GM19452 (cell line): ENCODE results near the gene RSPH1.

Experiments
- ATAC-seq: cut with Tn5 transposase; IDR thresholded peaks from one replicate; pipeline ENCODE4 v1.9.1; 2021; ENCODE audit not compliant: unreplicated experiment

Gene RSPH1

GRCh38 chr21:42431196-42431595, 64.8 kb downstream of the RSPH1 start:
- ATAC-seq, result no peak

GRCh38 chr21:42430521-42430920, 65.5 kb downstream of the RSPH1 start:
- ATAC-seq, result no peak

DNA sequence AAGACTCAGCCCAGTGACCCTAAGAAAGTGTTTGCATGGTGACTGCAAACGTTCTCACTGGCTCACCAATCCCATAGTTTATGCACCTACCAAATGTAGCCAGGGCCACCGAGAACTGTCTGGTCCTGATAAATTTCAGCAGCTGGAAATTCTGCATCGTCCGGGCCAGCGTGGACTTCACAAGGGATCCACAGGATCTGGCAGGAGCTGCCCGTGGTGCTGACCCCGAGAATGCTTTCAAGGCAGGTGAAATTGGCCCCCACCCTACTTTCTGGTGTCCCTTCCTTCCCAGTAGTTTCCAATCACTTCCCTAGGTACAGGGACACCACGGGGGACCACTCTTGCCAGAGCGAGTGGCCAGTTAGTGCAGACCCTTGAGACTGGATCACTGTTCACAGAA, 66.2 kb downstream of the RSPH1 start:
- no peak for ATAC-seq

DNA sequence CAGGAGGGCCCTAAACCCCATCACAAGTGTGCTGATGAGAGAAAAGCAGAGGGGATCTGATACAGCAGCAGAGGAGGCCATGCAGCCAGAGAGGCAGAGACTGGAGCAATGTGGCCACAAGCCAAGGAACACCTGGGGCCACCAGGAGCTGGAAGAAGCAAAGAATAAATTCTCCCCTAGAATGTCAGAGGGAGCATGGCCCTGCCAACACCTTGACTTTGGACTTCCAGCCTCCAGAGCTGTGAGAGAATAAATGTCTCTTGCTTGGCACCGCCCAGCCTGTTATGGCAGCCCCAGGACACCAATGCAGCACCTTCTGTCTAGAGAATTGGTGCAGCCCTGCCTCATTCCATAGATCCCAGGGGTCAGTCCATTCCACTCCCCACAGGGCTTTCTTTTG, 67.0 kb downstream of the RSPH1 start:
- ATAC-seq, result no peak

DNA sequence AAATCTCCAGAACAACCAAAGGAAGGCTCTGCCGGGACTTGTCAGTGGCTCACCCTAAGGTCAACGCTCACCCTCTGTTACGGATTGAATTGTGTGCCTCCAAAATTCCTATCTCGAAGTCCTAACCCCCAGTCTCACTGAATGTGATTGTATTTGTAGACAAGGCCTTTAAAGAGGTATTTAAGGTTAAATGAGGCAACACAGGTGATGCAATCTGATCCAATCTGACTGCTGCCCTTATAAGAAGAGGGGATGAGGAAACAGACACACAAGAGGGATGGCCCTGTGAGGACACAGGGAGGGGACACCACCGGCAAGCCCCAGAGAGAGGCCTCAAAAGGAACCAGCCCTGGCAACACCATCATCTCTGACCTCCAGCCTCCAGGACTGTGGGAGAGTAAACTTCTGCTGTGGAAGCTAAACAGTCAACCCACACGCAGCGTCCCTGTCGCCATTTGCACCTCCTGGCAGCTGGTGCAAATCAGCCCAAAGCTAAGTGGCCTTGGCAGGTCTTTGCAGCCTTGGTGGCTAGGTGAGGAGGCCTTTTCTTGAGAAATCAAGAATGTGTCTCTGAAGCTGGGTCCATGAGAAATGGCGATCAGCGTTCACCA, 68.1 kb downstream of the RSPH1 start:
- no peak for ATAC-seq

DNA sequence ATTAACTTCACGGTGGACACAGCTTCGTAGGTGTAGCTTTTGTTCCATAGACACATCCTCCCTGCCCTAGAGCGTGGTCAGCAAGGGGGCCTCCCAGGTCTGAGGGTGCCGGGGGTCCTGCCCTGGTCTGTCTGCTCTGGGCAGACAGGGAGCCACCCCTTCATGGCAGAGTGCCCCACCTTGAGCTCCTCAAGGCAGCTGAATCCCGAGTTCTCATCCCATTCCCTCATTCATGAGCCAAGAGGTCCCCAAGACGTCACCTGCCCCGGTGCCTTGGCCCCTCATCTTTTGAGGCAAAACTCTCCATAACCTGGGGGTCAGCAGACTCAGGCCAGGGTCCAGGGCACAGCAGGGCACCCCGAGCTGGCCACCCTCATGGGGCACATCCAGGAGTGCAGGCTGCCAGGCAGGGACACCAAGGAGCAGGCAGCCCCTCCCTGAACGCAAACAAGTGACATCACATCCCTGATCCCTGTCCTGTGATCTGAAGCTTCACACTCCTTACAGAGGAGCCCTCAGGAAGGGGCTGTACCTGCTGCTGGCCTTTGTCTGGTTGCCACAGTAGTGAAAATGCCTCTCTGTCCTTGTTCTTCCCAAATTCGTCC, 69.0 kb downstream of the RSPH1 start:
- ATAC-seq, result no peak

GRCh38 chr21:42426424-42426823, 69.6 kb downstream of the RSPH1 start:
- ATAC-seq, result no peak

DNA sequence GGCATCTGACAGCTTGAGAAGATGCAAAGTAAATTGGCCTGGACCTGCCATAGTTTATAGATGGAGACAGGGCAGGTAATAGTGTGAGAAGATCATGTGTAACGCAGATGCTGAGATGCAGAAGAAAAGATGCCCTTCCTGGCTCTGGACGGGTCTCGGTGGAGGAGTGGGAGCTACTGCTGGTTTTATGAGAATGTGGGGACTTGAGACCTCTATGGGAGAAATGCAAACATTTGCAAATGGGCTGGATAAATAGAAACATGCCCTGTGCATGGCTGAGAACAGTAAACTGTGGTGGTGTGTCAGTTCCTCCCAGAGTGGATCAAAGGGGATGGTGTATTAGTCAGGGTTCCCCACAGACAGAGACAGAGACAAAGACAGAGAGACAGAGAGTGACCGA, 70.4 kb downstream of the RSPH1 start:
- ATAC-seq, result no peak

DNA sequence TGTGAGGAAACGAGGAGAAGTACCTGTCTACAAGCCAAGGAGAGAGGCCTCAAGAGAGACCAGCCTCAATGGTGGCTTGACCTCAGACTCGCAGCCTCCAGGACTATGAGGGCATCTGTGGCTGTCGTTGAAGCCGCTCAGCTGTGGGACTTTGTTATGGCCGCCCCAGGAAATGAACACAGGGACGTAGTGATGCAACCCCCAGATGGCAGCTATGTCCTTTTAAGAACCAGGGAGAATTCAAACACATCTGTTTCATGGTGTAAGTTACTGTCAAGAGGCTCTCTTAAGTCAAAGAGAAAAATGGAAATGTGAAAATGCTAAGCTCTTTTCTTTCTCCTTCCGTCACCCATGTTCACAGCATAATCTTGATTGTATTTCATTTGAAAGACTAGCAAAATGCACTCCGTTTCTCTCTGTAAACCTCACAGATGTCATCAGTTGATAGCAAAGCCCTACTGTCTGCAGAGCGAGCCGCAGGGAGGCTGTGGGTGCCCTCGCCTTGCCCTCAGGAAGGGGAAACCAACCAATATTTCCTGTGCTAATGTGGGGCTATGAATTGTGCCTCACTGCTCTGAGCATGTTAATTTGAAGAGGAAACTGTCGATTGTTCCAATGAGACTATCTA, 71.0 kb downstream of the RSPH1 start:
- ATAC-seq, result no peak

GRCh38 chr21:42423685-42424084, 72.3 kb downstream of the RSPH1 start:
- no peak for ATAC-seq

GRCh38 chr21:42423197-42423675, 72.8 kb downstream of the RSPH1 start:
- no peak for ATAC-seq
